Stimulated activated CD8-positive, alpha-beta memory T cell treated with anti-CD3 and anti-CD28 coated beads, Interleukin-15, amount 100 ng/mL, for 1 hour (primary cell): ENCODE data around the gene SUMO2.

Experiments
- DNase-seq: peaks from one replicate; pipeline ENCODE4 v3.0.0-alpha.2; 2020; ENCODE audit warnings: low read depth

SUMO2 gene

GRCh38 chr17:75118307-75118706, 64.5 kb downstream of the SUMO2 start:
- no peak for DNase-seq

DNA sequence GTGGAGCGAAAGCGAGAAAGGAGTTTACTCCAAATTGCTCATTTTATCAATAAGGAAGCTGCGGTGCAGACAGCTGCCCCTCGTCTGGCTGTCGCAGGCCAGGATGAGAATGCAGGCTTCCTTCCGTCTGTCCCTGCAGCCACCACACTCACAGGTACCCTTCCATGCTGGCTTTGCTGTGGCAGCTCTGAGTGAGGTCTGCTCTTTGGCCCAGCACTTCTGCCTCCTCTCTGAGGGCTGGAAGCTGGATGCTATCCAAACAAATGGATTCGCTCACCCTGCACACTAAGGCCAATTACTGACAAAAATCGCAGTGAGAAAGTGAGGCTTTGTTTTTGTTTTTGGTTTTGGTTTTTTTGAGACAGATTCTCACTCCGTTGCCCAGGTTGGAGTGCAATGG, 66.0 kb downstream of the SUMO2 start:
- DNase-seq = no peak
